HT-29 (cell line): ENCODE measurements around the gene HSD3B1. TPM values are rescaled to one million over a fixed set of nuclear protein-coding genes. Genes with fewer than 3 reads are reported as not detected.
A peak's percentile ranks its signal among the peaks of the same experiment; 100 is the strongest.
"Not testable (repeated sequence)": the region's sequence is repeated elsewhere in the genome, so short reads cannot be mapped to it uniquely, and the experiment has no call there.

Experiments
- DNase-seq: peaks from one replicate; pipeline ENCODE4 v3.0.0-alpha.2; 2015; ENCODE audit warnings: low spot score
- total RNA-seq: library from RNA; depleted of rRNA; stranded (reverse); fragments of >200 nt; shearing (Covaris generic); gene quantifications from 2 replicates; pipeline ENCODE4 v1.2.3, GENCODE V29; 2014; rRNA removed

HSD3B1 gene
- total RNA-seq, 1 experiment from 2014 or later = not detected

- DNase-seq = not testable (repeated sequence)
Observed at GRCh38 chr1:119553302-119554071, 46.5 kb downstream of the HSD3B1 start.

- peak; percentile 12 for DNase-seq
Observed at GRCh38 chr1:119554183-119554582, 47.2 kb downstream of the HSD3B1 start.

- no peak for DNase-seq
Observed at GRCh38 chr1:119556423-119556822, 49.4 kb downstream of the HSD3B1 start.

GRCh38 chr1:119560402-119560801 is 53.4 kb downstream of the HSD3B1 start:
- DNase-seq = not testable (repeated sequence)

- no peak for DNase-seq
Observed at GRCh38 chr1:119564548-119564947, 57.5 kb downstream of the HSD3B1 start.

Other genes starting within 250 kb of the HSD3B1 start
- gene HAO2, start 138.4 kb upstream of the HSD3B1 start, total RNA-seq = not detected in 2 replicates
- gene HSD3B2, start 92.1 kb upstream of the HSD3B1 start, total RNA-seq = not detected in 2 replicates
- gene ZNF697, start 141.1 kb downstream of the HSD3B1 start, total RNA-seq = 1.3 and 1.8 TPM in 2 replicates
- 59.1 and 60.3 TPM in 2 replicates for gene PHGDH, start 204.7 kb downstream of the HSD3B1 start, total RNA-seq